PC-9 (cell line): ENCODE results near the gene DDX41.

ENCODE experiments used
- EZH2 ChIP-seq: fragments of 200-600 bp; sonication (generic); IDR thresholded peaks from 2 replicates; pipeline ENCODE4 v1.8.0; 2017; ENCODE audit warnings: antibody characterized with exemption, low read depth
- TF ChIP-seq, protein P1 (sequence below): fragments of 200-600 bp; sonication (generic); conservative IDR thresholded peaks from 2 replicates; pipeline ENCODE4 v1.6.1; 2017; ENCODE audit warnings: mixed run types, antibody characterized with exemption, mild to moderate bottlenecking, moderate library complexity

- TF ChIP-seq, protein P1, sequence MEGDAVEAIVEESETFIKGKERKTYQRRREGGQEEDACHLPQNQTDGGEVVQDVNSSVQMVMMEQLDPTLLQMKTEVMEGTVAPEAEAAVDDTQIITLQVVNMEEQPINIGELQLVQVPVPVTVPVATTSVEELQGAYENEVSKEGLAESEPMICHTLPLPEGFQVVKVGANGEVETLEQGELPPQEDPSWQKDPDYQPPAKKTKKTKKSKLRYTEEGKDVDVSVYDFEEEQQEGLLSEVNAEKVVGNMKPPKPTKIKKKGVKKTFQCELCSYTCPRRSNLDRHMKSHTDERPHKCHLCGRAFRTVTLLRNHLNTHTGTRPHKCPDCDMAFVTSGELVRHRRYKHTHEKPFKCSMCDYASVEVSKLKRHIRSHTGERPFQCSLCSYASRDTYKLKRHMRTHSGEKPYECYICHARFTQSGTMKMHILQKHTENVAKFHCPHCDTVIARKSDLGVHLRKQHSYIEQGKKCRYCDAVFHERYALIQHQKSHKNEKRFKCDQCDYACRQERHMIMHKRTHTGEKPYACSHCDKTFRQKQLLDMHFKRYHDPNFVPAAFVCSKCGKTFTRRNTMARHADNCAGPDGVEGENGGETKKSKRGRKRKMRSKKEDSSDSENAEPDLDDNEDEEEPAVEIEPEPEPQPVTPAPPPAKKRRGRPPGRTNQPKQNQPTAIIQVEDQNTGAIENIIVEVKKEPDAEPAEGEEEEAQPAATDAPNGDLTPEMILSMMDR = no peak
- no peak for TF ChIP-seq EZH2
Observed at GRCh38 chr5:177482359-177482795, 34.4 kb downstream of the DDX41 start.
